NT2/D1 (cell line): ENCODE measurements around the gene DMAC2.
"Not testable (repeated sequence)": the region's sequence is repeated elsewhere in the genome, so short reads cannot be mapped to it uniquely, and the experiment has no call there.

Experiments used
- DNase-seq: peaks from one replicate; pipeline ENCODE4 v3.0.0-alpha.2; 2011; ENCODE audit warnings: low read depth, low spot score
- H3K27me3 ChIP-seq: 2 replicates; pipeline ENCODE4 v1.6.0; 2011; ENCODE audit warnings: mild to moderate bottlenecking; ENCODE audit not compliant: insufficient read length, insufficient read depth
- H3K36me3 ChIP-seq: 2 replicates; pipeline ENCODE4 v1.6.1; 2011; ENCODE audit warnings: mild to moderate bottlenecking, low read length, mixed read lengths; ENCODE audit not compliant: insufficient read depth, insufficient read length
- H3K4me1 ChIP-seq: 2 replicates; pipeline ENCODE4 v1.5.1; 2011; ENCODE audit not compliant: insufficient read depth, insufficient read length
- H3K4me3 ChIP-seq: 2 replicates; pipeline ENCODE4 v1.5.1; 2011; ENCODE audit warnings: low read depth; ENCODE audit not compliant: insufficient read length
- H3K9ac ChIP-seq: 2 replicates; pipeline ENCODE4 v1.6.0; 2011; ENCODE audit warnings: low read depth; ENCODE audit not compliant: insufficient read length
- H3K9me3 ChIP-seq: 2 replicates; pipeline ENCODE4 v1.5.1; 2011; ENCODE audit warnings: mild to moderate bottlenecking, low read length; ENCODE audit not compliant: insufficient read depth
- SUZ12 ChIP-seq: IDR thresholded peaks from 2 replicates; pipeline ENCODE4 v1.6.1; 2011; ENCODE audit not compliant: insufficient read length, insufficient read depth; ENCODE audit errors: extremely low read depth
- YY1 ChIP-seq: IDR thresholded peaks from 2 replicates; pipeline ENCODE4 v1.6.1; 2011; ENCODE audit not compliant: insufficient read length, insufficient read depth
- ZNF274 ChIP-seq: IDR thresholded peaks from 2 replicates; pipeline ENCODE4 v1.6.1; 2011; ENCODE audit warnings: mild to moderate bottlenecking, low read depth, low read length

Gene DMAC2

GRCh38 chr19:41395355-41395754 is 44.4 kb downstream of the DMAC2 start:
- TF ChIP-seq ZNF274 (no peak), YY1 (no peak), SUZ12 (no peak)
- no peak overlapping the region for H3K9ac ChIP-seq
- H3K4me1 ChIP-seq = no peaks in the 10 kb centered on the region
- H3K4me3 ChIP-seq = no peak overlapping the region
- no peaks in the 10 kb centered on the region for H3K9me3 ChIP-seq
- peaks cover 30% of the 10 kb centered on the region for H3K36me3 ChIP-seq
- H3K27me3 ChIP-seq = no peaks in the 10 kb centered on the region
- DNase-seq = no peak

GRCh38 chr19:41392775-41393174 is 46.9 kb downstream of the DMAC2 start:
- H3K27me3 ChIP-seq = no peaks in the 10 kb centered on the region
- no peak for DNase-seq
- H3K4me1 ChIP-seq = no peaks in the 10 kb centered on the region
- peaks cover 43% of the 10 kb centered on the region for H3K36me3 ChIP-seq
- H3K9me3 ChIP-seq = no peaks in the 10 kb centered on the region
- H3K4me3 ChIP-seq = no peak overlapping the region
- H3K9ac ChIP-seq = no peak overlapping the region
- TF ChIP-seq SUZ12 (no peak), ZNF274 (no peak), YY1 (no peak)

DNA sequence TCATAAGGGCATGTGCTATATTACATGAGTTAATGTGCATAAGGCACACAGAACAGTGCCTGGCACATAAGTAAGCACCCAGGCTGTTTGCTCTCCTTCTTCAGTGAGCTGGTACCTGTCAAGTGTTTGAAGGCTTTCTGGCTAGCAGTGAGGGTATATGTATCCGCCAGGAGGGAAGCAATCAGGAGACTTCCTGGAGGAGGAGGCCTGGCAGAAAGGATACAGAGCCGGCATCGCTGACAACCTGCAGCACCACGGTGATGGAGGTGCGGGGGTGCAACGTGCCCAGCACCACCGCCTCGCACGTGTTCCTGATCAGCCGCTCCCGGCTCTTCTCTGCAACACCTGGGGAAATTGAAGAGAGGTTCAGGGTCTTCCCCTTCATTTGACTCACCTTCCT is 48.1 kb downstream of the DMAC2 start:
- no peak for TF ChIP-seq SUZ12
- no peak for TF ChIP-seq ZNF274
- TF ChIP-seq YY1 = no peak
- DNase-seq = no peak
- H3K4me3 ChIP-seq = no peak overlapping the region
- no peaks in the 10 kb centered on the region for H3K27me3 ChIP-seq
- H3K4me1 ChIP-seq = no peaks in the 10 kb centered on the region
- H3K9ac ChIP-seq = no peak overlapping the region
- H3K9me3 ChIP-seq = no peaks in the 10 kb centered on the region
- peaks cover 52% of the 10 kb centered on the region for H3K36me3 ChIP-seq

DNA sequence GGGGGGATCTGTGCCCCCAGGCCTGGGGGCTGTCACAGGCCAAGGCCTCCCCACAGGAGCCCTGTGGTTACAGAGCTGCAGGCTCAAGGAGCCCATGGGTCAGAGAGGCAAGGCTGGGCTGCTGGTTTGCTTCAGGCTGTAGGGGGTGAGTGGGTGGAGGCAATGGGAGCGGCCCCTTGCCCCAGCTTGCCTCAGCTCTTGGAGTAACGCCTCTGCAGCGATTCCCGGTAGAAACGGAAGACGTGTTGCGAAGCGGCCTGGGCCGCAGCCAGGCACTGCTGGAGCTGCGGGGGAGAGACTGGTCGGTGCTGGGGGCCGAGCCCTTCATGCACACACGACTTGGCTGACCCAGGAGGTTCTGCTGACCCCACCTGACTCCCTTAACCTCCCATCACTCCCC is 53.3 kb downstream of the DMAC2 start:
- Histone ChIP-seq H3K4me3 (no peak overlapping the region), H3K4me1 (no peaks in the 10 kb centered on the region), H3K9ac (no peak overlapping the region), H3K9me3 (no peaks in the 10 kb centered on the region), H3K36me3 (peaks cover 44% of the 10 kb centered on the region), H3K27me3 (no peaks in the 10 kb centered on the region)
- TF ChIP-seq ZNF274 (no peak), YY1 (no peak)
- no peak for DNase-seq

GRCh38 chr19:41384351-41384750 is 55.4 kb downstream of the DMAC2 start:
- TF ChIP-seq SUZ12 = no peak
- no peak for TF ChIP-seq ZNF274
- TF ChIP-seq YY1 = no peak
- no peak for DNase-seq

GRCh38 chr19:41381536-41381935 is 58.2 kb downstream of the DMAC2 start:
- H3K4me1 ChIP-seq, H3K9me3 ChIP-seq, H3K4me3 ChIP-seq, H3K9ac ChIP-seq, H3K27me3 ChIP-seq, DNase-seq: not testable (repeated sequence)
- peaks cover 10% of the 10 kb centered on the region for H3K36me3 ChIP-seq

More at GRCh38 chr19:41384351-41384750, 55.4 kb downstream of the DMAC2 start:
- Histone ChIP-seq H3K27me3 (no peaks in the 10 kb centered on the region), H3K4me3 (no peak overlapping the region), H3K36me3 (peaks cover 30% of the 10 kb centered on the region), H3K9me3 (no peaks in the 10 kb centered on the region), H3K9ac (no peak overlapping the region), H3K4me1 (no peaks in the 10 kb centered on the region)
